ENCODE measurements around the gene ZMIZ1. TPM values are rescaled to one million over a fixed set of nuclear protein-coding genes. Genes with fewer than 3 reads are reported as not detected.

Gene ZMIZ1
- total and polyA plus RNA-seq, 2 donors from 2014 or later, result 14.2 to 97.6 TPM

DNA sequence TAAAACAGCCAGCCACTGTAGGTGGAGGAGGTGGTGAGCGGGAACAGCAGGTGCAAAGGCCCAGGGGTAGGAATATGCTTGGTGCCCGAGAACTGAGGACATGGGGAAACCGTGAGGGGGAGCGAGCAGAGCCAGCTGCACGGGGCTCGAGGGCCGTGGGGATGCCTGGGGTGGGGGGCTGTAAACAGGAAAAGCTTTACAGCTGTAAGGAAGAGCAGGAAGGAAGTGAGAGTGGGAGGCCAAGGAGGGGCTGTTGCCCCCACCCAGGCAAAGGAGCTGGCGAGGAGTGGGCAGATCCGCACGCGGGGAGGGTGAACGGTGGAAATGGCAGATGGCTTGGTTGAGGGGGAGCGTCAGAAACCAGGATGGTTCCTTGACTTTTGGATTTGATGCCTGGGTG is 34.4 kb downstream of the ZMIZ1 start:
- Histone ChIP-seq H3K4me1 (ENCODE audit: control insufficient read depth in 2 of 3, insufficient read depth in 2 of 3, low read depth in 1 of 3, low read length in 3 of 3) (peaks cover 3 to 75% (median 56%) of the 10 kb centered on the region in 3 donors), H3K36me3 (ENCODE audit: control insufficient read depth in 2 of 3, insufficient read depth in 3 of 3, low read length in 3 of 3) (peaks cover 0 to 2% (median 0%) of the 10 kb centered on the region in 3 donors), H3K4me3 (ENCODE audit: low read length in 3 of 3) (no peak overlapping the region), H3K9ac (ENCODE audit: low read length in 3 of 3) (peak overlapping the region in 1 of 3 donors; percentile 67), H3K9me3 (ENCODE audit: control insufficient read depth in 2 of 3, insufficient read depth in 1 of 3, low read length in 3 of 3) (no peaks in the 10 kb centered on the region), H3K27ac (ENCODE audit: low read depth in 2 of 2, low read length in 2 of 2) (peak overlapping the region; percentile 88 to 90), H3K27me3 (ENCODE audit: control insufficient read depth, insufficient read depth, low read length) (no peaks in the 10 kb centered on the region)
- intact Hi-C loops (cut with DNase I), result no loop called here
- no peak for DNase-seq
- no peak for FAIRE-seq
- TF ChIP-seq, protein P1, sequence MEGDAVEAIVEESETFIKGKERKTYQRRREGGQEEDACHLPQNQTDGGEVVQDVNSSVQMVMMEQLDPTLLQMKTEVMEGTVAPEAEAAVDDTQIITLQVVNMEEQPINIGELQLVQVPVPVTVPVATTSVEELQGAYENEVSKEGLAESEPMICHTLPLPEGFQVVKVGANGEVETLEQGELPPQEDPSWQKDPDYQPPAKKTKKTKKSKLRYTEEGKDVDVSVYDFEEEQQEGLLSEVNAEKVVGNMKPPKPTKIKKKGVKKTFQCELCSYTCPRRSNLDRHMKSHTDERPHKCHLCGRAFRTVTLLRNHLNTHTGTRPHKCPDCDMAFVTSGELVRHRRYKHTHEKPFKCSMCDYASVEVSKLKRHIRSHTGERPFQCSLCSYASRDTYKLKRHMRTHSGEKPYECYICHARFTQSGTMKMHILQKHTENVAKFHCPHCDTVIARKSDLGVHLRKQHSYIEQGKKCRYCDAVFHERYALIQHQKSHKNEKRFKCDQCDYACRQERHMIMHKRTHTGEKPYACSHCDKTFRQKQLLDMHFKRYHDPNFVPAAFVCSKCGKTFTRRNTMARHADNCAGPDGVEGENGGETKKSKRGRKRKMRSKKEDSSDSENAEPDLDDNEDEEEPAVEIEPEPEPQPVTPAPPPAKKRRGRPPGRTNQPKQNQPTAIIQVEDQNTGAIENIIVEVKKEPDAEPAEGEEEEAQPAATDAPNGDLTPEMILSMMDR (IDR thresholded peaks at IDR 0.05; ENCODE audit: borderline replicate concordance, extremely low read depth, insufficient read depth), result no peak

DNA sequence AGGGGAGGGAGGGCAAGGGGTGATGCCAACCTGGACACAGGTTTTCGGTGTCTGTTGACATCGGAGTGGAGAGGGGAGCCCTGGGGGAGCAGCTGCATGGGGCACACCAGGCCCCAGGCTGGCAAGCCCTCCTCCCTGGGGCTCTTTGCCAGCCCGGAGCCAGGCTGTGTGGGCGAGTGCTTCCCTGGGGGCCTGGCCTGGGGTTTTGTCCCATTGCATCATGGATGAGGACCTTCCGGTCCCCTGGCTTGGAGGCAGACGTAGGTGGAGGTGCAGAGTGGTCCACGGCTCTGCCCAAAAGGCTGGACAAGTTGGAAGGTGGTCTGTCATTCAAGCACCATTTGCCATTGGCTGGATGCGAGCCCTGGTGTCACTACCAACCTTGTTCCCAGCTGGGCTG is 34.8 kb downstream of the ZMIZ1 start:
- Histone ChIP-seq H3K27ac (ENCODE audit: low read depth in 2 of 2, low read length in 2 of 2) (peak overlapping the region; percentile 33 to 90), H3K36me3 (ENCODE audit: control insufficient read depth in 2 of 3, insufficient read depth in 3 of 3, low read length in 3 of 3) (peaks cover 0 to 2% (median 0%) of the 10 kb centered on the region in 3 donors), H3K4me1 (ENCODE audit: control insufficient read depth in 2 of 3, insufficient read depth in 2 of 3, low read depth in 1 of 3, low read length in 3 of 3) (peaks cover 3 to 73% (median 51%) of the 10 kb centered on the region in 3 donors), H3K27me3 (ENCODE audit: control insufficient read depth, insufficient read depth, low read length) (no peaks in the 10 kb centered on the region), H3K9ac (ENCODE audit: low read length in 3 of 3) (no peak overlapping the region), H3K4me3 (ENCODE audit: low read length in 3 of 3) (no peak overlapping the region), H3K9me3 (ENCODE audit: control insufficient read depth in 2 of 3, insufficient read depth in 1 of 3, low read length in 3 of 3) (no peaks in the 10 kb centered on the region)
- TF ChIP-seq, protein P1 (IDR thresholded peaks at IDR 0.05; ENCODE audit: borderline replicate concordance, extremely low read depth, insufficient read depth), result no peak
- intact Hi-C loops (cut with DNase I), result no loop called here
- DNase-seq (no peak), FAIRE-seq (no peak)

DNA sequence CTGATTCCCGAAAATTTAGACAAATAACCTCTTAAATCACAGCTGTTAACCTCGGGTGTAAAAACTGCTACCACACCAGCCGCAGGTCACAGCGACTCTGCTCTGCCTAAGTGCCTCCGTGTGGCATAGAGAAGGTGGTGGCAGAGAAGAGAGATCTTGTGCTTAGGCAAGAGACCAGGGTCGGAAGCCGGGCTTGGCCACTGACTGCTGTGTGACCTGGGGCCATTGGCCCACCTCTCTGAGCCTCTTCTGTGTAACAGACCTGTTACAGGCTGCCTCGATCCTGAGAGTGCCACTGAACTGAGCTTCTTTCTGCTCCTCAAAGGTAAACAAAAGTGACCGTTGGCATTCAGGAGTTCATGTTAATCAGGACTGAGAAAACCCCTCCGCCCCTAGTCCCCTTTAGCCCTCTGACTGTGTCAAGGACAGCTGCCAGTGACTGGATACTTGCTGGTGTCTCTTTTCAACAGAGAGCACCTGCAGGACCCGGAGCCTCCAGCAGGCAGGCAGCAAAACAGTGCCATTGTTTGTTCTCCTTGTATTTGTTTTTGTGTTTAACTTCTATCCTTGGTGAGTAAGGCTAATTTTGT is 36.5 kb downstream of the ZMIZ1 start:
- H3K9me3 ChIP-seq (ENCODE audit: control insufficient read depth in 2 of 3, insufficient read depth in 1 of 3, low read length in 3 of 3), result no peaks in the 10 kb centered on the region
- no peak for FAIRE-seq
- intact Hi-C loops (cut with DNase I), result no loop called here
- H3K36me3 ChIP-seq (ENCODE audit: control insufficient read depth in 2 of 3, insufficient read depth in 3 of 3, low read length in 3 of 3), result peaks cover 0 to 2% (median 0%) of the 10 kb centered on the region in 3 donors
- H3K27me3 ChIP-seq (ENCODE audit: control insufficient read depth, insufficient read depth, low read length), result no peaks in the 10 kb centered on the region
- H3K27ac ChIP-seq (ENCODE audit: low read depth in 2 of 2, low read length in 2 of 2), result peak overlapping the region; percentile 47 to 90
- H3K9ac ChIP-seq (ENCODE audit: low read length in 3 of 3), result peak overlapping the region in 1 of 3 donors; percentile 51
- H3K4me3 ChIP-seq (ENCODE audit: low read length in 3 of 3), result no peak overlapping the region
- TF ChIP-seq, protein P1 (IDR thresholded peaks at IDR 0.05; ENCODE audit: borderline replicate concordance, extremely low read depth, insufficient read depth), result no peak
- DNase-seq, result peak in 2 of 5 donors; percentile 62 to 67
- peaks cover 3 to 72% (median 50%) of the 10 kb centered on the region in 3 donors for H3K4me1 ChIP-seq (ENCODE audit: control insufficient read depth in 2 of 3, insufficient read depth in 2 of 3, low read depth in 1 of 3, low read length in 3 of 3)

All from kidney (tissue), 14 donors.